Measurements from ENCODE around the gene ART1. TPM values are rescaled to one million over a fixed set of nuclear protein-coding genes. Genes with fewer than 3 reads are reported as not detected.
"Not testable (repeated sequence)": the region's sequence is repeated elsewhere in the genome, so short reads cannot be mapped to it uniquely, and the experiment has no call there.

ART1 gene, protein sequence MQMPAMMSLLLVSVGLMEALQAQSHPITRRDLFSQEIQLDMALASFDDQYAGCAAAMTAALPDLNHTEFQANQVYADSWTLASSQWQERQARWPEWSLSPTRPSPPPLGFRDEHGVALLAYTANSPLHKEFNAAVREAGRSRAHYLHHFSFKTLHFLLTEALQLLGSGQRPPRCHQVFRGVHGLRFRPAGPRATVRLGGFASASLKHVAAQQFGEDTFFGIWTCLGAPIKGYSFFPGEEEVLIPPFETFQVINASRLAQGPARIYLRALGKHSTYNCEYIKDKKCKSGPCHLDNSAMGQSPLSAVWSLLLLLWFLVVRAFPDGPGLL
- total RNA-seq = not detected in 2 replicates

DNA sequence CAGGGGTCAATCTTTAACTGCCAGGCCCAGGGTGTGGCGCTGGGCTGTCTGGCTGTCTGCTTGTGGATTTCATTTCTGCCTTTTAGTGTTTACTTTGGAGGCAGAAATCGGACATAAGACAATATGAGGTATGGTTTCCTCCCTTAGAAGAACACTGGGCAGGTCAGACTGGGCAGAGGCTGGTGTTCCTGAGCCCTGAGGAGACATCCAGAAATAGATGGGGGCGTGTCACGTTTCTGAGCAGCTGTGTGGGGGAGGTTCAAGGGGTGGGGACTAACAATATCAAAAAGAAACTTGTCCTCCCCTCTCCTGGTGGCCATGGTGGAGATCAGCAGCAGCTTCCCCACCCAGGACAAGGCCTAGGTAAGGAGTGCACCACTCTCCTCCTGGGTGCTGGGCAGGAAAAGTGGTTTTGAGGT, at the start of gene ART1:
Gene ART1 (plus strand): TSS at position 312 of the 419 bp plus-strand sequence. CDS start 14,086 bp downstream, outside the sequence.
- DNase-seq (ENCODE audit: extremely low read depth, low read depth, low spot score) = no peak

GRCh38 chr11:3597743-3598142, 47.2 kb upstream of the ART1 start:
- DNase-seq (ENCODE audit: extremely low read depth, low read depth, low spot score) = not testable (repeated sequence)

GRCh38 chr11:3600201-3600600, 44.7 kb upstream of the ART1 start:
- DNase-seq (ENCODE audit: extremely low read depth, low read depth, low spot score) = not testable (repeated sequence)

DNA sequence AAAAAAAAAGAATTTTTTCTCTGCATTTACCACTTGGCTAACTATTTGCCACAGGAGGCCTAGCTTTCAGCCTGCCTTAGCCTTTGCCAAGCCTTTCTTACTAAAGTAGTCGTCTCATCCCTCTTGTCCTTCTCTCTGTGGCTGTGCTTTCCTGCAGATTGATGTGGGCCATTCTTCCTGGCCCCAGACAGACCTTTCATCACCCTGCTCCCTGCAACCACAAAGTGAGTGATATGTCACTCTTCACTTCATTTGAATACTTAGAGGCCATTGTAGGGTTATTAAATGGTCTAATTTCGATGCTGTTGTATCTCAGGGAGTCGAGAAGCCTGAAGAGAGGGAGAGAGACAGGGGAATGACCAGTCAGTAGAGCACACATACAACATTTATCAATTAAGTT, 40.8 kb upstream of the ART1 start:
- no peak for DNase-seq (ENCODE audit: extremely low read depth, low read depth, low spot score)

DNA sequence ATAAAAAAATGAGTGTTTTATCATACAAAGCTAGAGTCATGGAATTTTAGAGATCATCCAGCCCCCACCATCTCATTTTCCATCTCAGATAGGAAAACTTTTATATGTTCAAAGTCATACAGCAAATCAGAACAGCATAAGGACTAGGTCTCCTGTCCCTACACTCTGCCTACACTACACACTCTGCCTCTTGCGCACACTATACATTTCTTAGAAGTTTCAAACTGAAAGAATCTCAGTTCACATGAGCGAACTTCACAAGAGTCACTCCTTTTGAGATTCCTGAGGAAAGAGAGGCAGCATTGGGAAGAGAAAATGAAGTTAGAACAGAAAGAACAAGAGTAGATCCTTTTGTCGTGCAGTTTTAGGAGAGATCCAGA, 39.7 kb upstream of the ART1 start:
- DNase-seq (ENCODE audit: extremely low read depth, low read depth, low spot score) = no peak

GRCh38 chr11:3605771-3606203, 39.1 kb upstream of the ART1 start:
- no peak for DNase-seq (ENCODE audit: extremely low read depth, low read depth, low spot score)

DNA sequence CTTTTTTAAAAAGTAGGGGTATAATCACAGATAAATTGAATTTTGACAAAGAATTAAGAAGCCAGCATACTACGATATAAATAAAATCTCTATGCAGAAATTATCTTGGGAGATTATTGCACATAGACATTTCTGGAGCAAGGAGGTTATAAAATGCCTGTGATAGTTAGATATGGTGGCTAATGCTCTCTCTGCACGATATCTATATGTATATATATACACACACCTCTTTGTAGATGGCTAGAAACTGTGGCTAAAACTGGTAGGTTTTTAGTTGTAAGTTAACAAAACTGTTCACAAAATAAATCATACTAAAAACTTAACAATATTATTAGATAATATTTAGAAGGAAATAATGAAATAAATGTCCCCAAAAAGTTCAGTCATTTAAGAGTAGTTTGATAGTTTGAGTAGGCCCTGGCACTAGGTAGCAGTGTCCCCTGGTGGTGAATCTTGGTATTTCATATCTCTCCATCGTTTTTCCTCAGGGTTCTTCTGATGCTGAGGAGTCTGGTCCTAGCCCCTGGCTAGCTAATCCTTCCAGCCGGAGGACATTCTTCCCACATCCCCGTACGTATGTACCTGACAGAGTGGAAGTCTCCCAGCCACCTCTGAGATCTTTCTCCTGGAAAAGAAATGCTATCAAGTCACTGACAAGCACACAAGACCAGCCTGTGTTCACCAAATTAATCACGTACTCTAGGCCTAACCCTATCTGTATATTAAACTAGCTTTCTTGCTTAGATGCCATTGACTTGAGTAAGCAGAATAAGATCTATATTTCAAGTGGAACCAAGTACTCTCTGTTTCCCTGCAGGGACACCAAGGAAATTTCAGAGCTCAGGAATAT, 35.3 kb upstream of the ART1 start:
- DNase-seq (ENCODE audit: extremely low read depth, low read depth, low spot score) = peak; percentile 31

DNA sequence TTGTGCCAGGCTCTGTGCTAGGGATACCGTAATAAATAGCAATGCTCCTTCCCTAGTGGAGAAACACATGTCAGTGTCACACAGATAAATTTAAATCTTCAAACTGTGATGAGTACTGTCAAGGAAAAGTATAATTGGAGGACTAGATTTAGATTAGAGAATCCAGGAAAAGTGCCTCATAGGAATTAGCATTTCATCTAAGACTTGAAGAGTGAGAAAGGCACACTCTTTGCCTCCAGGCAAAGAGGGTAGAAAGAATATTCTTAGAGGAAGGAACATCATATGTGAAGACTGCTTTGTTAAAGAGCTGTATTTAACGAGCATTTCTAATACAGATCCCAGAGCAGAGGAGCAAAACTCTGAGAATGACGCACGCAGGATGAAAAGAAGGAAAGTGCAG, 34.1 kb upstream of the ART1 start:
- no peak for DNase-seq (ENCODE audit: extremely low read depth, low read depth, low spot score)

DNA sequence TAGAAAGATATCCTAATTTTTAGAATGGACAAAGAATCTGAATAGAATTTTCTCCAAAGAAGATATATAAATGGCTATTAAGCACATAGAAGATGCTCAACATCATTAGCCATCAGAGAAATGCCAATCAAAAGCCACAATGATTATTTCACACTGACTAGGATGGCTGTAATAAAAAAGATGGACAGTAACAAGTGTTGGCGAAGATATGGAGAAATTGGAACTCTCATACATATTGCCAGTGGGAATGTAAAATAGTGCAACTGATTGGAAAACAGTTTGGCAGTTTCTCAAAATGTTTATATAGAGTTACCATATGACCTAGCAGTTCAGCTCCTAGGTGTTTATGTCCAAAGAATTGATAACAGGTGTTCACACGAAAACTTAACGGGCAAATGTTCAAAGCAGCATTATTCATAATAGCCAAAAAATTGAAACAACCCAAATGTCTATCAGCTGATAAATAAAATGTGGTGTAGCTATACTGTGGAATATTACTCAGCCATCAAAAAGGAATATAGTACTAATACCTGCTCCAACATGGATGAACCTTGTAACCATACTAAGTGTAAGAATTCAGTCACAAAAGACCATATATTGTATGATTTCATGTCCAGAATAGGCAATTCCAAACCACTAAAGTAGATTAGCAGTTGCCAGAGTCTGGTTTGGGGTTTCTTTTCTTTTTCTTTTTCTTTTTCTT, 32.8 kb upstream of the ART1 start:
- no peak for DNase-seq (ENCODE audit: extremely low read depth, low read depth, low spot score)

- no peak for DNase-seq (ENCODE audit: extremely low read depth, low read depth, low spot score)
These were observed 30.8 kb upstream of the ART1 start for GRCh38 chr11:3613998-3614741.

- DNase-seq (ENCODE audit: extremely low read depth, low read depth, low spot score) = no peak
These were observed 30.2 kb upstream of the ART1 start for GRCh38 chr11:3614742-3615171.

- no peak for DNase-seq (ENCODE audit: extremely low read depth, low read depth, low spot score)
These were observed 28.9 kb upstream of the ART1 start for GRCh38 chr11:3615998-3616397.

- no peak for DNase-seq (ENCODE audit: extremely low read depth, low read depth, low spot score)
These were observed 28.0 kb upstream of the ART1 start for GRCh38 chr11:3616721-3617460.

DNA sequence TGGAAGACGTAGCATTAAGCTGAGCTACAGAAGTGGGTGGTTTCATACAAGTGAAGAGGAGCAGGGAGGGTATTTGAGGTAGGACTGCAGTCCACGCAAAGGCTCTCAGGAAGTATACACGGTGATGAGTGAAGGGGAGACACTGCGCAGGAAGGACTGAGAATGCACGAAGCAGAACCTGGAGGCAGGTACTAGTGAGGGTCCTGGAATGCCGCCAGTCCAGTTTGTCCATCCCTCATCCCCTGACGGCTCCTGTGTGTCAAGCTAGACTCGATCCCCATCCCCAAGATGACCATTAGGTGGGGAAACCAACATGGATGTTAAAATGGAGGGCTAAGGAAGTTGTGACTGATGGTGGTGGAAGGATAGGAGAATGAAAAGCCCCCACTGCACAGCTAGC, 26.9 kb upstream of the ART1 start:
- no peak for DNase-seq (ENCODE audit: extremely low read depth, low read depth, low spot score)

GRCh38 chr11:3622521-3622920, 22.4 kb upstream of the ART1 start:
- no peak for DNase-seq (ENCODE audit: extremely low read depth, low read depth, low spot score)

DNA sequence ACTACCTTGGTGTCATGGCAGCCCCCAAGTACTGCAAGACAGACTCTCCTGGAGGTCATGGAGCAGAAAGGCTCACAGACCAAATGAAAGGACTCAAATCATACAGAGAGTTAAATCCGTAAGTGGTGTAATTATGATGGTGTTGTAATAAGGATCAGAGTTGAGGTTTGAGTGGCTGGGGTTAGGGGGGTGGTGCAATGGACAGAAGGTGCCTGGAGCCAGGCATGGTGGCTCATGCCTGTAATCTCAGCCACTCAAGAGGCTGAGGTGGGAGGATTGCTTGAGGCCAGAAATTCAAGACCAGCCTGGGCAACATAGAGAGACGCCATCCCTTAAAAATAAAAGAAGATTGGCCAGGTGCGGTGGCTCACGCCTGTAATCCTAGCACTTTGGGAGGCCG, 21.8 kb upstream of the ART1 start:
- no peak for DNase-seq (ENCODE audit: extremely low read depth, low read depth, low spot score)

DNA sequence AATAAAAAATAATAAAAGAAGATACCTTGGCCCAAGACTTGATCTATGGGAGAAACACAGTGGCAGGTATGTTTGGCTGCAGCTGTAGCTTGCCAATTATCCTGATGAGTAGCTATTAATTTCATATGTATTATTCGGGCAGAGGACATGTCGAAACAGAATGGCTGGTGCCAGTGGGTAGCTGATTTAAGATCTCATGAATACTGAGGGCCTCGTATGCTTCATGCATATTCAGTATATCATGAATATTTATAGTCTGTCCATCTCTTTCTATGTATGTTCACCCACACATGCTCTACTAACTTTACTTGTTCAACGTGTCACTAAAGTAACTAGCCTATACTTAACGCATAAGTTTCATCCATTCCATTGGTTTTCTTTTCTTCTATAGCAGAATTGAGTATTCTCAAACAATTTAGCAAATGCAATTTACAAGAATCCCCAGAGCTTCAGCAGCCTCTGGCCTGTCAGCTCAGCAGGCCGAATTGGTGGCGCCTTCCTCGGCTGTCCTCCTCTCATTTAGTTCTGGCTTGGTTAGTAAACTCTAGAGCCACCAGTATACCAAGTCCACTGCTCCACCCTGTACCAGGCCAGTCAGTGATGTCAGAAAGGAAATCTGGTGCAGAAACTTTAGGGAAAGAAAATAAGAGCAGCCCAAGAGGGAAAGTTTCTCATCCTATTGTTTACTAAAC, 21.0 kb upstream of the ART1 start:
- DNase-seq (ENCODE audit: extremely low read depth, low read depth, low spot score) = no peak

DNA sequence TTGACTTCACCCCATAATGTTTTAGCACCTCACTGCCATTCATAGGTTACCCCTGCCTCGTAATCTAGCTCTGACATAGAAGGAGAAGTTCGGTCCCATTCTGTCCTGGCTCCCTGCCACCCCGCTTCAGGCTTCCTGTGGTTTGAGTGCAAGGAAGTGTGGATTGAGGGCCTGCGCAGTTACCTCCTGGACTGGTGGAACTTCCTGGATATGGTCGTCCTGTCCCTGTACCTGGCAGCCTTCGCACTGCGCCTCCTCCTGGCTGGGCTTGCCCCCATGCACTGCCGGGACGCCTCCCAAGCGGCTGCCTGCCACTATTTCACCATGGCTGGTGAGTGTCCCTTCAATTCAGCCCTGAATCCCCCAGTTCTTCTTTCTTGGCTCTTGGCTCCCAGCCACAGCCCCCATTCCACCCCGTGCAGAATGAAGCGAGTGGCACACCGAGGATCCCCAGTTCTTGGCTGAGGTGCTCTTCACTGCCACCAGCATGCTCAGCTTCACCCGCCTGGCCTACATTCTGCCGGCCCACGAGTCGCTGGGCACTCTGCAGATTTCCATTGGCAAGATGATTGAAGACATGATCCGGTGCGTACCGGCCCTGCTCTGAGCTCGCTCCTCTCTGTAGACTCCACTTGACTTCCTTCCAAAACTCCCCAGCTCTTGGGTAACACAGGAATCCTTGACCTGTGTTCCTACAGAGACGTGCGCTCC, 18.5 kb upstream of the ART1 start:
- DNase-seq (ENCODE audit: extremely low read depth, low read depth, low spot score) = no peak

- no peak for DNase-seq (ENCODE audit: extremely low read depth, low read depth, low spot score)
These were observed 17.6 kb upstream of the ART1 start for GRCh38 chr11:3627291-3627690.
